ENCODE measurements around the gene WEE2.

DNA sequence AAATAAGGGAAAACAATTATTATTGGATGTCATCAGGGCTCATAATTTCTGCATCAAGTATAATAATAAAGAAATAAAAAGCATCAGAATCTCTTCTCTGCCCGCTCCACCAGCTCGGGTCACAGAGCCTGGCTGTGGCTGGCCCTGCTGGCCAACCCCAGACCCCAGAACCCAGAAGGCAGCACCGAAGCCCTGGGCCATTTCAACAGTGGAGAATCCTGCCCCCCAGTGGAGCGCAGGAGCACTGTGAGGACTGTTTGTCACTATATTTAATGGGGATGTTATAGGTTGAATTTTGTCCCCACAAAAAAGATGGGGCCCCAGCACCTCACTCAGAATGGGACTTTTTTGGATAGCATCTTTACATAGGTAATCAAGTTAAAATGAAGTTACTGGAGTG lies 33.5 kb upstream of the WEE2 start:
- TF ChIP-seq, protein P1, sequence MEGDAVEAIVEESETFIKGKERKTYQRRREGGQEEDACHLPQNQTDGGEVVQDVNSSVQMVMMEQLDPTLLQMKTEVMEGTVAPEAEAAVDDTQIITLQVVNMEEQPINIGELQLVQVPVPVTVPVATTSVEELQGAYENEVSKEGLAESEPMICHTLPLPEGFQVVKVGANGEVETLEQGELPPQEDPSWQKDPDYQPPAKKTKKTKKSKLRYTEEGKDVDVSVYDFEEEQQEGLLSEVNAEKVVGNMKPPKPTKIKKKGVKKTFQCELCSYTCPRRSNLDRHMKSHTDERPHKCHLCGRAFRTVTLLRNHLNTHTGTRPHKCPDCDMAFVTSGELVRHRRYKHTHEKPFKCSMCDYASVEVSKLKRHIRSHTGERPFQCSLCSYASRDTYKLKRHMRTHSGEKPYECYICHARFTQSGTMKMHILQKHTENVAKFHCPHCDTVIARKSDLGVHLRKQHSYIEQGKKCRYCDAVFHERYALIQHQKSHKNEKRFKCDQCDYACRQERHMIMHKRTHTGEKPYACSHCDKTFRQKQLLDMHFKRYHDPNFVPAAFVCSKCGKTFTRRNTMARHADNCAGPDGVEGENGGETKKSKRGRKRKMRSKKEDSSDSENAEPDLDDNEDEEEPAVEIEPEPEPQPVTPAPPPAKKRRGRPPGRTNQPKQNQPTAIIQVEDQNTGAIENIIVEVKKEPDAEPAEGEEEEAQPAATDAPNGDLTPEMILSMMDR (IDR thresholded peaks at IDR 0.05; ENCODE audit: low read length) = peak; percentile 80
- no peak for TF ChIP-seq EZH2 (IDR thresholded peaks at IDR 0.05; ENCODE audit: borderline replicate concordance, low read length)

Data from OCI-LY1 (cell line).